ENCODE results near the gene ACTN2. TPM values are rescaled to one million over a fixed set of nuclear protein-coding genes. Genes with fewer than 3 reads are reported as not detected.

ACTN2 gene
- total RNA-seq, 1 donor from 2014 or later = 2.4 TPM

- Mint-ChIP-seq H3K9me3 (no peaks in the 10 kb centered on the region), H3K4me1 (ENCODE audit: unreplicated experiment) (peaks cover 19% of the 10 kb centered on the region), H3K27ac (peak overlapping the region; percentile 99), H3K4me3 (peak overlapping the region; percentile 94), H3K36me3 (no peaks in the 10 kb centered on the region), H3K27me3 (peaks cover 14% of the 10 kb centered on the region)
- no peak for TF ChIP-seq CTCF (conservative IDR thresholded peaks at IDR 0.05)
- DNase-seq (ENCODE audit: extremely low spot score, unreplicated experiment) = no peak
These were observed 108.3 kb downstream of the ACTN2 start for GRCh38 chr1:236794585-236795034.

GRCh38 chr1:236795035-236795756 lies 108.9 kb downstream of the ACTN2 start, which contains the start of gene MTR:
TSS of gene MTR (plus strand) at chr1:236795292. CDS start at chr1:236795704, 412 bp downstream.
- peak; percentile 96 for DNase-seq (ENCODE audit: extremely low spot score, unreplicated experiment)
- no peaks in the 10 kb centered on the region for H3K9me3 Mint-ChIP-seq
- H3K4me1 Mint-ChIP-seq (ENCODE audit: unreplicated experiment) = peaks cover 19% of the 10 kb centered on the region
- peak within 1 kb of the TSS; percentile 94 for H3K4me3 Mint-ChIP-seq
- H3K27ac Mint-ChIP-seq = peak within 1 kb of the TSS; percentile 99
- TF ChIP-seq CTCF (conservative IDR thresholded peaks at IDR 0.05) = no peak
- H3K36me3 Mint-ChIP-seq = no peaks in the 10 kb centered on the region
- peaks cover 13% of the 10 kb centered on the region for H3K27me3 Mint-ChIP-seq

- peak overlapping the region; percentile 99 for H3K27ac Mint-ChIP-seq
These were observed 109.7 kb downstream of the ACTN2 start for GRCh38 chr1:236795757-236796667.

GRCh38 chr1:236799001-236799400 lies 112.7 kb downstream of the ACTN2 start:
- no peak for TF ChIP-seq CTCF (conservative IDR thresholded peaks at IDR 0.05)
- peaks cover 27% of the 10 kb centered on the region for H3K4me1 Mint-ChIP-seq (ENCODE audit: unreplicated experiment)
- H3K36me3 Mint-ChIP-seq = peaks cover 5% of the 10 kb centered on the region
- DNase-seq (ENCODE audit: extremely low spot score, unreplicated experiment) = no peak
- H3K4me3 Mint-ChIP-seq = no peak overlapping the region
- H3K27me3 Mint-ChIP-seq = peaks cover 4% of the 10 kb centered on the region
- H3K9me3 Mint-ChIP-seq = no peaks in the 10 kb centered on the region
- no peak overlapping the region for H3K27ac Mint-ChIP-seq

More at GRCh38 chr1:236795757-236796667, 109.7 kb downstream of the ACTN2 start:
- H3K4me1 Mint-ChIP-seq (ENCODE audit: unreplicated experiment) = peaks cover 19% of the 10 kb centered on the region
- peaks cover 10% of the 10 kb centered on the region for H3K27me3 Mint-ChIP-seq
- no peak for TF ChIP-seq CTCF (conservative IDR thresholded peaks at IDR 0.05)
- H3K36me3 Mint-ChIP-seq = no peaks in the 10 kb centered on the region
- no peak for DNase-seq (ENCODE audit: extremely low spot score, unreplicated experiment)
- peak overlapping the region; percentile 94 for H3K4me3 Mint-ChIP-seq
- no peaks in the 10 kb centered on the region for H3K9me3 Mint-ChIP-seq

GRCh38 chr1:236800002-236800620 lies 113.8 kb downstream of the ACTN2 start:
- DNase-seq (ENCODE audit: extremely low spot score, unreplicated experiment) = no peak
- H3K4me3 Mint-ChIP-seq = no peak overlapping the region
- H3K27ac Mint-ChIP-seq = no peak overlapping the region
- H3K27me3 Mint-ChIP-seq = no peaks in the 10 kb centered on the region
- no peak for TF ChIP-seq CTCF (conservative IDR thresholded peaks at IDR 0.05)
- H3K9me3 Mint-ChIP-seq = no peaks in the 10 kb centered on the region
- H3K4me1 Mint-ChIP-seq (ENCODE audit: unreplicated experiment) = peaks cover 19% of the 10 kb centered on the region
- H3K36me3 Mint-ChIP-seq = peaks cover 11% of the 10 kb centered on the region
